Measurements from ENCODE around the gene ZEB2.

ZEB2 gene

DNA sequence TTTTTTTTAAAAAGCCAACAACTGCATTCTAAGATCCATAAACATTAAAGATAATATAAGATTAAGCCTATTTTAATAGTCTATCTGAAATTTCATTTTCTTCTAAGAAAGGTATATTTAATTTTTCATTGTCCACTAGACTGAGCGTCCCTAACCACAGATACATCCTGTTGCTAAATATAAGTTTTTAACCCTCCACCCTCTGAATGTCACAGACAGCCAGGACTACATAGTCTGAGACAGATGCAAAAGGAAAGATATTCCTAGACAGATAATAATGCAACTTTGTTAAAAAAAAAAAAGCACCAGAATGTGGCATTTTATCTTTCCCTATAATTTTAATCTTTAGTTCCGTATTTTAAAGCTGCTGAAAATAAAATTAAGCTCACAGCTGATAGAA is 114.6 kb downstream of the ZEB2 start:
- no peak for DNase-seq (ENCODE audit: low read depth, low spot score)
- no peak overlapping the region for H3K27ac ChIP-seq

- no peak overlapping the region for H3K27ac ChIP-seq
- DNase-seq (ENCODE audit: low read depth, low spot score), result no peak
Measured at GRCh38 chr2:144404586-144405314, 115.2 kb downstream of the ZEB2 start.

- no peak for DNase-seq (ENCODE audit: low read depth, low spot score)
- no peak overlapping the region for H3K27ac ChIP-seq
Measured at GRCh38 chr2:144403933-144404332, 116.0 kb downstream of the ZEB2 start.

- H3K27ac ChIP-seq, result no peak overlapping the region
- DNase-seq (ENCODE audit: low read depth, low spot score), result no peak
Measured at GRCh38 chr2:144402251-144402650, 117.7 kb downstream of the ZEB2 start.

DNA sequence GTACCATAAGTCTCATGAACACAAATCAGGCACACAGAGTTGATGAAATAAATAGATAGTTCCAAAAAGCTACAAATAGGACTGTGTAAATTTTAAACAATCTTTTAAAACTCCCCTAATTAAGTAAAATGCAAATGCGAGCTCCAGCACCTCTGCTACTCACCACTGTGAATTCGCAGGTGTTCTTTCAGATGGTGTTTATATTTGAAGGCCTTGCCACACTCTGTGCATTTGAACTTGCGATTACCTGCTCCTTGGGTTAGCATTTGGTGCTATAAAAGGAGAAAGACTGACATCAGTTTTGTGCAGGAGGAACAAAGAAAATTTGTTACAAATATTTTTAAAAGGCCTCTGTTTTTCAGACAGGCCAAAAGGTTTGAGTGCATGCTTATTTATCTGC is 118.9 kb downstream of the ZEB2 start:
- no peak for DNase-seq (ENCODE audit: low read depth, low spot score)
- H3K27ac ChIP-seq, result no peak overlapping the region

- H3K27ac ChIP-seq, result no peak overlapping the region
- DNase-seq (ENCODE audit: low read depth, low spot score), result no peak
Measured at GRCh38 chr2:144396318-144396717, 123.6 kb downstream of the ZEB2 start.

DNA sequence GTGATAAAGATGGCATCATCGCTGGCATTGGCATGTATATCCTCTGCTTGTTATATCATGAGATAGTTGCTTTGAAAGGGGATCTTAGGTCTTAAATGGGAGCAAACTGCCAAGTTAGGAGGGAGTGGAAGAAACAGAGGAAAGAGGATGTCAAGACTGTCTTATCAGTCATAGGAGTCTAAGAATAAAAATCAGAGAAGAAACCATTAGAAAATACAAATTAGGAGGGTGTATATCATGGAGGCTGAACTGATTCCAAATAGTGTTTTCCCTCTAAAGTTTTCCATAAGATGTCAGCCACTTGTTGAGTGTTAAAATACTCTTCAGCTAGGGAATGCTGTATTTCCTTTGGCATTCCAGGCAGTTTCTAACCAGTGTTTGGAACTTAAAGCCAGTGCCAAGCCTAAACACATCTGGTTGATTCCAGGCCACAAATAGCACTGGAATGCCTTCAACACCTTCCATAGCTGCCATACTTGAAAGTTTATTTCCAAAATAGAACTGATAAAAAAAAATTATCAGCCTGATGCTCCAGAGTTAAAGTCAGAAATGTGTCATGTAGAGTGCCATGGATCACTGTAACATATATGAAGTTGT is 129.4 kb downstream of the ZEB2 start:
- no peak overlapping the region for H3K27ac ChIP-seq
- DNase-seq (ENCODE audit: low read depth, low spot score), result no peak

GRCh38 chr2:144389930-144390311 is 130.0 kb downstream of the ZEB2 start:
- H3K27ac ChIP-seq, result no peak overlapping the region
- DNase-seq (ENCODE audit: low read depth, low spot score), result no peak

DNA sequence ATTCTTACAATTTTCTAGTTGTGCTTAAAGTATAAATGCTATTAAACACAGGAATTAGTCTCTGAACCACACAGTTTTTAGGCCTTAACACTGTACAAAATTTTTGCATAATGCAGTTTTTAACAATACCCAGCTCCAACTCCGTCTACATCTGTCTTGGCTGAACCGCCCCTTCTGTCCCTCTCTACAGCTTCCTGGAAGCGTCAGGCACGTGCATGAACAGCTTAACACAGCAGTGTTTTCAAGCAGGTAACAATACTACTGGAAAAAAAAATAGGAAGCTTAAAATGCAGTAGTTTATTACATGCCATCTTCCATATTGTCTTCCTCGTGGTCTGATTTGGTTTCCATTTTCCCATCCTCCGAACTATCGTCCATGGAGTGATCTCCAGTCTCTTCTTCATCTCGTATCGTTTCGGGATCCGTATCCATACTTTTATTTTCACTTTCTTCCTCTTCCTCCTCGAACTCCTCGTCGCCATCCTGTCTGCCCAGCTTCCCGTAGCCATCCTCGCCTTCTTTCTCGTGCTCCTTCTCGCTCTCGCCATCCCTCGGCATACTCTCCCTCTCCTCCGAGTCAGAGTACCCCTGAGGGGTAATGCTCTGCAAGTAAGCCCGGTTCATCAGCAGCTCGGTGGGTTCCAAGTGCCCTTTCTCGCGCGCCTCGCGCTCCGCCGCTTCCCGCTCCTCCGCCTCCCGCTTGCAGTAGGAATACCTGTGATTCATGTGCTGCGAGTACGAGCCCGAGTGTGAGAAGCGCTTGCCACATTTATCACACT is 130.6 kb downstream of the ZEB2 start:
- no peak for DNase-seq (ENCODE audit: low read depth, low spot score)
- H3K27ac ChIP-seq, result no peak overlapping the region

DNA sequence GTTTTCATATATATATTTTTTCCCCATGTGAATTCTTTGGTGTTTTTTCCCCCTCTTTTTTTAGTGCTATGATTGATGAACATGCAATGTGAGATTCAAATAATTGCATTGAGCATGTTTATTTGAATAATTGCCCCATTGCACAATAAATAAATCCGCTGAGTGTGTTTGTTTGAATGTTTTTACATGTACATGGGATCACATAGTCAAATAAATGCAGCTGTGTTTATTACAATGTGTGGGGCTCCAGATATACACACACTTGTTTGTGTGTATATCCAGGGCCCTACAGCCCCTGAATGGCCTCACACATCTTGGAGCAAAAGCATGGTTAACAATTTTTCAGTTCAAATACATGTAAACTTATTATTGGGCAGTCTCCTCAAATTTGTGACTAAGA is 134.5 kb downstream of the ZEB2 start:
- no peak overlapping the region for H3K27ac ChIP-seq
- no peak for DNase-seq (ENCODE audit: low read depth, low spot score)

- H3K27ac ChIP-seq, result no peak overlapping the region
- DNase-seq (ENCODE audit: low read depth, low spot score), result no peak
Measured at GRCh38 chr2:144383571-144384100, 136.3 kb downstream of the ZEB2 start.

GRCh38 chr2:144382849-144383248 is 137.1 kb downstream of the ZEB2 start:
- no peak for DNase-seq (ENCODE audit: low read depth, low spot score)
- H3K27ac ChIP-seq, result no peak overlapping the region

DNA sequence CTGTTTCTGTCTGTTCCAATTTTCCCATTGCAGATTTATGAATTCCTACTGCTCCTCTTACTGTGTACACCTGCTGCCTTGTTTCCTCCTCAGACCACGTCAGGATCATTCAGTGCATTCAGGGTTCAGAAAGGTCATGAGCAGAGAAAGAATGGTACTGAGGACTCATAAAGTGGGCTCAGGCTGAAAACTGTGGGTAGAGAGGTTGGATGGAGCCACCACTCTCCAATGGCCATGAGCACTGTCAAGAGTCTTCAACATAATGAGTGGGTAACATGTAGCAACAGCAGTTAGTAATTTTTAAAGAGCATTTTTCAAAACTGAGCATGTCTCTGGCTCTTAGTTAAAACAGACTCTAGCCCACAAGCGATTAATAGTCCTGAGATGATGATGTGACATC is 138.2 kb downstream of the ZEB2 start:
- no peak overlapping the region for H3K27ac ChIP-seq
- no peak for DNase-seq (ENCODE audit: low read depth, low spot score)

GRCh38 chr2:144379851-144380311 is 140.0 kb downstream of the ZEB2 start:
- no peak for DNase-seq (ENCODE audit: low read depth, low spot score)
- H3K27ac ChIP-seq, result no peak overlapping the region

GRCh38 chr2:144378551-144378950 is 141.4 kb downstream of the ZEB2 start:
- no peak overlapping the region for H3K27ac ChIP-seq

DNA sequence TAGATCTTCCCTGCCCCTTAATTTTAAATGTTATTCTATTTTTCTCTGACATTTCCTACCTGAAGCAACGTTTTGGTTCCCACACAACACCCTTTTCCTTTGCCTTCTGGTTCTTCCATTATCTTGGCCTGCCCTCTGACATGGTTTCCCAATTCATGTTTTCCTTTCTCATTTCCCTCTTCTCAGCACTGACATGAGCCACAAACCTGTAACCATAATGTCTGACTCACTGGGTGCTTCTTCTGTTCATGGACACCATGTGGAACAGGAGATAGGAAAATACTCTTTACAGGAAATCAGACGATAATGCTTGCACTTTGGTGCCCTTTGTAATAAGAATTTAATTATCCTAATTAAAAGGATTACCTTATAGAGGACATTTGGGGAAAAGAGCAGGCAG is 142.0 kb downstream of the ZEB2 start:
- no peak for DNase-seq (ENCODE audit: low read depth, low spot score)
- H3K27ac ChIP-seq, result no peak overlapping the region

More at GRCh38 chr2:144378551-144378950, 141.4 kb downstream of the ZEB2 start:
- no peak for DNase-seq (ENCODE audit: low read depth, low spot score)

GRCh38 chr2:144376926-144377325 is 143.0 kb downstream of the ZEB2 start:
- DNase-seq (ENCODE audit: low read depth, low spot score), result no peak
- H3K27ac ChIP-seq, result no peak overlapping the region

DNA sequence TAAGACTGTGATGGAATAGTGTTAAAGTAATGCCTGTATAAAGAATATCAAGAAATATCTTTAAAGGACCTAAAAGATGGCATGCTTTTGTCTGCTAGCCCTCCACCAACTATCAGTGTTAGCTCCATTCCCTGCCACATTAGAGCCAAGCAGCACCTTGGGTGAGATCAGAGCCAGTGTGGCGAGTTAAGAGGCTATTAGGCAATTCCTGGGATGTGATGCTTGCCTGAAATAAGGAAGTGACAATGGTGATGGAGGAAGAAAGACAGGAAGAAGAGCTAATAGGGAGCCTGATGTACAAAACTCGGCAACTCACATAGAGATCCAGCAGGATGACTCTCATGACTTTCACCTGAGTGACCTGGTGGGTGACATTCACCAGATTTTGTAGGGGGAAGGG is 143.5 kb downstream of the ZEB2 start:
- DNase-seq (ENCODE audit: low read depth, low spot score), result no peak
- H3K27ac ChIP-seq, result no peak overlapping the region

GRCh38 chr2:144374163-144374661 is 145.7 kb downstream of the ZEB2 start:
- DNase-seq (ENCODE audit: low read depth, low spot score), result no peak

DNA sequence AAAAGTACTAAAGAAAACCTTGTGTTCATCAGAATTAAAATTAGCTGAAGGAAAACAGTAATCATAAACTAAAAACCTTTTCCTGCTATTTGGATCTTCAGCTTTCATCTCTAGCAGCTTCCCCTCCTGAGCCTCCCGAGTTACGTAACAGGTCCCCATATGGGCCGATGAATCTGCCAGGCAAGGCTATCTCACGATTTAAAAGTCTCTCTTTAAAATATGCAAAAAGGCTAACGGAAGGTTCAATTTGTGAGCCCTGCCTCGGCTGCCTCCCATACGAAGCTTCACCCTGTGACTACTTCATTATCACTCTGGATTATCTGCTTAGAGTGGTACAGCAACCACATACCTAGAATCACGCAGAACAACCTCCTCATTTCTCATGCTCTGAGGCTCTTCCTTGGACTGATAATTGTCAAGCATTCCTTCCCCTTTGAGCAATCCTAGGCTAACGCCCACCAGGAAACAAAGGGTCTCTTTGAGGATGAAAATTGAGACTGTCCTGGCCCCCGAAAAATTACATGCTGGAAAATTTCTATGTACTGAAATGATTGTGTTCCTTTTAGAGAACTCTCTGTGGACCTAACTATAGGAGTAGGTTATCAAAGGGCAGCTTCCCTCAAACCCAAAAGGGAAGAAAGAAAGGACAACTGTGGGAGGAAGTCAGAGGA is 147.4 kb downstream of the ZEB2 start:
- H3K27ac ChIP-seq, result no peak overlapping the region
- no peak for DNase-seq (ENCODE audit: low read depth, low spot score)

More at GRCh38 chr2:144374163-144374661, 145.7 kb downstream of the ZEB2 start:
- no peak overlapping the region for H3K27ac ChIP-seq

Data from epithelial cell of prostate (primary cell).